Cerebellar nuclear complex (tissue), 1 donor: ENCODE measurements around the gene KRT72.

Source experiments
- DNase-seq, 2 experiments: peaks; one replicate each; lab custom pipeline; 2025; lab: John Stamatoyannopoulos, UW

The KRT72 gene

GRCh38 chr12:52630008-52630500 lies 28.8 kb upstream of the KRT72 start:
- DNase-seq: no peak

- no peak for DNase-seq
Measured at GRCh38 chr12:52629281-52630007, 28.2 kb upstream of the KRT72 start.

GRCh38 chr12:52628841-52629240 lies 27.6 kb upstream of the KRT72 start:
- no peak for DNase-seq

- no peak for DNase-seq
Measured at GRCh38 chr12:52628111-52628507, 26.8 kb upstream of the KRT72 start.

GRCh38 chr12:52627395-52628110 lies 26.3 kb upstream of the KRT72 start:
- DNase-seq: no peak

GRCh38 chr12:52622349-52622748 lies 21.1 kb upstream of the KRT72 start:
- DNase-seq: no peak

GRCh38 chr12:52618866-52619265 lies 17.6 kb upstream of the KRT72 start:
- no peak for DNase-seq

GRCh38 chr12:52618216-52618615 lies 17.0 kb upstream of the KRT72 start, which contains the start of gene KRT73:
Gene KRT73 (minus strand): TSS chr12:52618559. CDS start chr12:52618524, 35 bp downstream.
- no peak for DNase-seq

- no peak for DNase-seq
Measured at GRCh38 chr12:52617403-52617785, 16.1 kb upstream of the KRT72 start.

- no peak for DNase-seq
Measured at GRCh38 chr12:52616680-52617402, 15.6 kb upstream of the KRT72 start.

- no peak for DNase-seq
Measured at GRCh38 chr12:52615912-52616311, 14.6 kb upstream of the KRT72 start.

- DNase-seq: no peak
Measured at GRCh38 chr12:52615208-52615868, 14.1 kb upstream of the KRT72 start.

GRCh38 chr12:52614381-52615207 lies 13.3 kb upstream of the KRT72 start:
- DNase-seq: no peak

GRCh38 chr12:52613384-52614030 lies 12.2 kb upstream of the KRT72 start:
- no peak for DNase-seq

GRCh38 chr12:52612431-52613383 lies 11.4 kb upstream of the KRT72 start:
- DNase-seq: no peak

- DNase-seq: no peak
Measured at GRCh38 chr12:52611080-52611468, 9.8 kb upstream of the KRT72 start.

- DNase-seq: no peak
Measured at GRCh38 chr12:52608826-52609630, 7.8 kb upstream of the KRT72 start.

GRCh38 chr12:52608161-52608560 lies 6.9 kb upstream of the KRT72 start:
- no peak for DNase-seq

GRCh38 chr12:52607314-52607713 lies 6.1 kb upstream of the KRT72 start:
- no peak for DNase-seq
